GM12865 (cell line): ENCODE data around the gene LRRC43.

ENCODE experiments used
- DNase-seq: peaks from one replicate; pipeline ENCODE4 v3.0.0; 2010; ENCODE audit warnings: low read depth
- H3K4me3 ChIP-seq: 2 replicates; pipeline ENCODE4 v1.5.1; 2011; ENCODE audit warnings: mild to moderate bottlenecking, low read depth, low read length, control low read depth
- CTCF ChIP-seq: IDR thresholded peaks from 2 replicates; pipeline ENCODE4 v1.5.1; 2011; ENCODE audit warnings: low read length, control low read depth, low read depth, inconsistent platforms; ENCODE audit not compliant: insufficient read depth; ENCODE audit errors: missing control alignments

LRRC43 gene

DNA sequence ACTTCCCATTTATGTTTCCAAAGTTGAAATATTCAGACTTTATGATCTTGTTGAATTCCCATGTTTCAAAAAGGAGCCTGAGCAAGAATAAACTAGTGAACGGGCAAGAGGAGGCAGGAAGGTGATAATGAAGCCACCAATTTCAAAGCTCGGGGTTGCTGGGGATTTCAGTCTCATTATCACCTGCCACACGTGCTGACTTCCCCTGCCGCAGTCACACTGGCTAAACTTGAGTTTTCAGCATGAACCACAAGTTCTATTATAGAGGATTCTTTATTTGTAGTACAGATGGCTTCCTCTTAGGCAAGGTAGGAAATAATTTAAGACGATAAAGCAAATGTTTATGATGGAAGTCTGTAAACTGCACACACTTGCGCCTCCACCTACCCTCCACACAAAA, 61.0 kb downstream of the LRRC43 start:
- peak; percentile 32 for DNase-seq
- H3K4me3 ChIP-seq: no peak overlapping the region
- no peak for TF ChIP-seq CTCF

DNA sequence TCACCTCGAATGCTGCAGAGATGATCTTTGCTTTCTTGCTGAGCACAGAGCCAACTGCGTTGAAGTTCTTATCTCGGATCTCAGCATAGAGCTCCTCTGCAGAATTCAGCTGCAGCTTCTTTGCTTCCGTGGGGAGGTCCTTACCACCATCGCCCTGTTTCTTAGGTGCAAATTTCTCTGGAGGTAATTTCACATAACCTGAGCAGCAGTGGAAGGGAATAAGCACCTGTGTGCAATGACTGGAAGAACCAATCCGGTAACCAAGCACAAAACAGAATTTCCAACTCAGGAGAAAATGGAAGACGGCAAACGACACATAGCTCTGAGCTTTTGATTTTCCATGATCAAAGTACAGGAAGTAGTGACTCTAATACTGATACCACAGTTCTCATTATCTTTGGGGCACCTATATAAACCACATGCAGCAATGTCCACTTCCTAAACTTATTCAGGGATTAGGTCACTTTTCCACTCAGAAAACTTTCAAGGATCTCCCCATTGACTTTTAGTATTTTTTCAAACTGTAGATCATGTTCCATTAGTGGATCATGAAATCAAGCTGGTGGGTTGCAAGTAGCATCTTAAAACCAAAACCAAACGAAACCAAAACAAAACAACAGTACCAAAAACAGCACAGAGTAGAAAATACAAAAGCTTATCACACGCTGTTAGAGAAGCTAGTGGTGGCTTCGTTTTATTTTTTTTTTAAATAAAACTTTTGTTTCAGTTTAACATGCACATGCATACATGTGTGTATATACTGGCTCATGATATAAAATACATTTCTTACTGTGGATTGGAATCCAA, 61.8 kb downstream of the LRRC43 start:
- peak overlapping the region; percentile 21 for H3K4me3 ChIP-seq
- TF ChIP-seq CTCF: no peak
- peak; percentile 32 for DNase-seq

- no peak for TF ChIP-seq CTCF
- peak; percentile 12 for DNase-seq
- peak overlapping the region; percentile 21; the same call in 1 of the 2 replicates for H3K4me3 ChIP-seq
Measured at GRCh38 chr12:122245553-122245952, 62.6 kb downstream of the LRRC43 start.

GRCh38 chr12:122250047-122250446, 67.1 kb downstream of the LRRC43 start:
- no peak overlapping the region for H3K4me3 ChIP-seq
- TF ChIP-seq CTCF: no peak
- no peak for DNase-seq

GRCh38 chr12:122250536-122250935, 67.6 kb downstream of the LRRC43 start:
- no peak for TF ChIP-seq CTCF

More at GRCh38 chr12:122250536-122250935, 67.6 kb downstream of the LRRC43 start:
- DNase-seq: no peak
- H3K4me3 ChIP-seq: no peak overlapping the region
